ENCODE measurements around the gene EFNB1. TPM values are rescaled to one million over a fixed set of nuclear protein-coding genes. Genes with fewer than 3 reads are reported as not detected.
A peak's percentile ranks its signal among the peaks of the same experiment; 100 is the strongest.

The EFNB1 gene
- total RNA-seq, 1 donor from 2014 or later: 25.4 TPM

- H3K9ac ChIP-seq: no peak overlapping the region
- H2AFZ ChIP-seq (replicated peaks): no peak overlapping the region
- Mint-ChIP-seq H3K4me1 (peaks cover 43% of the 10 kb centered on the region), H3K9me3 (peaks cover 8% of the 10 kb centered on the region), H3K27ac (no peak overlapping the region), H3K27me3 (ENCODE audit: insufficient read depth, low read depth) (peaks cover under 1% of the 10 kb centered on the region), H3K36me3 (peaks cover 8% of the 10 kb centered on the region), H3K4me3 (no peak overlapping the region)
- no peak overlapping the region for H3K4me3 ChIP-seq
- DNase-seq (ENCODE audit: low spot score): no peak
- H3K4me2 ChIP-seq: no peak overlapping the region
- H3K36me3 ChIP-seq: no peaks in the 10 kb centered on the region
- H3K79me2 ChIP-seq (ENCODE audit: low read depth): no peaks in the 10 kb centered on the region
- TF ChIP-seq CTCF (IDR thresholded peaks at IDR 0.05): no peak
- TF ChIP-seq EZH2 (IDR thresholded peaks at IDR 0.05): no peak
- no peak for TF ChIP-seq EZH2phosphoT487 (IDR thresholded peaks at IDR 0.05)
- H3F3A ChIP-seq (ENCODE audit: low read depth): peaks cover 7% of the 10 kb centered on the region
- H3K27me3 ChIP-seq: no peaks in the 10 kb centered on the region
- H3K9me3 ChIP-seq (ENCODE audit: low read depth): no peaks in the 10 kb centered on the region
- H3K27ac ChIP-seq: no peak overlapping the region
- peaks cover 4% of the 10 kb centered on the region for H3K4me1 ChIP-seq
- H4K20me1 ChIP-seq (ENCODE audit: low read depth): peaks cover 23% of the 10 kb centered on the region
Measured at GRCh38 chrX:68844581-68844980, 15.8 kb downstream of the EFNB1 start.

GRCh38 chrX:68846536-68846935, 17.7 kb downstream of the EFNB1 start:
- Mint-ChIP-seq H3K36me3 (peaks cover 6% of the 10 kb centered on the region), H3K27ac (peak overlapping the region; percentile 91), H3K9me3 (peaks cover 8% of the 10 kb centered on the region), H3K4me1 (peaks cover 52% of the 10 kb centered on the region), H3K4me3 (peak overlapping the region; percentile 43), H3K27me3 (ENCODE audit: insufficient read depth, low read depth) (no peaks in the 10 kb centered on the region)
- Histone ChIP-seq H3K27me3 (no peaks in the 10 kb centered on the region), H3F3A (ENCODE audit: low read depth) (peaks cover 7% of the 10 kb centered on the region), H3K27ac (no peak overlapping the region), H3K79me2 (ENCODE audit: low read depth) (no peaks in the 10 kb centered on the region), H4K20me1 (ENCODE audit: low read depth) (peaks cover 21% of the 10 kb centered on the region), H3K36me3 (no peaks in the 10 kb centered on the region), H3K9me3 (ENCODE audit: low read depth) (no peaks in the 10 kb centered on the region), H3K4me2 (peak overlapping the region; percentile 58), H3K4me3 (no peak overlapping the region), H3K4me1 (peaks cover 4% of the 10 kb centered on the region), H2AFZ (replicated peaks) (no peak overlapping the region), H3K9ac (no peak overlapping the region)
- peak; percentile 71 for DNase-seq (ENCODE audit: low spot score)
- TF ChIP-seq EZH2phosphoT487 (IDR thresholded peaks at IDR 0.05): no peak
- TF ChIP-seq CTCF (IDR thresholded peaks at IDR 0.05): no peak
- no peak for TF ChIP-seq EZH2 (IDR thresholded peaks at IDR 0.05)

GRCh38 chrX:68847172-68847571, 18.4 kb downstream of the EFNB1 start:
- H3K4me2 ChIP-seq: peak overlapping the region; percentile 58
- no peaks in the 10 kb centered on the region for H3K27me3 ChIP-seq
- Mint-ChIP-seq H3K27me3 (ENCODE audit: insufficient read depth, low read depth) (no peaks in the 10 kb centered on the region), H3K4me3 (peak overlapping the region; percentile 43), H3K4me1 (peaks cover 54% of the 10 kb centered on the region), H3K36me3 (peaks cover 3% of the 10 kb centered on the region), H3K27ac (peak overlapping the region; percentile 91), H3K9me3 (peaks cover 5% of the 10 kb centered on the region)
- H3K36me3 ChIP-seq: no peaks in the 10 kb centered on the region
- no peak overlapping the region for H3K27ac ChIP-seq
- peaks cover 7% of the 10 kb centered on the region for H3F3A ChIP-seq (ENCODE audit: low read depth)
- TF ChIP-seq EZH2 (IDR thresholded peaks at IDR 0.05): no peak
- TF ChIP-seq EZH2phosphoT487 (IDR thresholded peaks at IDR 0.05): no peak
- no peak for TF ChIP-seq CTCF (IDR thresholded peaks at IDR 0.05)
- no peak overlapping the region for H3K9ac ChIP-seq
- no peaks in the 10 kb centered on the region for H3K9me3 ChIP-seq (ENCODE audit: low read depth)
- no peak for DNase-seq (ENCODE audit: low spot score)
- H2AFZ ChIP-seq (replicated peaks): no peak overlapping the region
- H4K20me1 ChIP-seq (ENCODE audit: low read depth): peaks cover 18% of the 10 kb centered on the region
- peaks cover 4% of the 10 kb centered on the region for H3K4me1 ChIP-seq
- H3K4me3 ChIP-seq: no peak overlapping the region
- H3K79me2 ChIP-seq (ENCODE audit: low read depth): no peaks in the 10 kb centered on the region

Measured in neural progenitor cell (in vitro differentiated cells).